ENCODE measurements around the gene FYN. TPM values are rescaled to one million over a fixed set of nuclear protein-coding genes. Genes with fewer than 3 reads are reported as not detected.

FYN gene
- total RNA-seq, 1 experiment from 2014 or later, result 18.5 TPM

DNA sequence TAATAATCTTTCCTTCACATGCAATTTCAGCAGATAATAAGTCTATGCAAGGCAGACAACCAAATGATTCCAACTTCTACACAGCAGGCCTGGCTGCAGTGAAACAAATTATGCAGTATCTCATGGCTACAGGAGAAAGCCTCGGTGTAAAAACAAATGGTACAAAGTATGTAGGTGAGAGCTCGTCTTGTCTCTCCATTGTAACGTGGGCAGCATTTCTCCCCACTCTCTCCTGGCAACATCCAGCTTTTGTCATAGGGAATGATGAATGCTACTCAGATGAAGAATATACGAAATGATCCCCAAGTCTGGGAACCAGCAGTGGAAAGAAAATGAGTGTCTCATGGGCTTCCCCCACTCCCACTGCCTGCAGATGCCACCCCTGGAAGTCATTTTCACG is 32.4 kb downstream of the FYN start (continued):
- TF ChIP-seq, protein P1, sequence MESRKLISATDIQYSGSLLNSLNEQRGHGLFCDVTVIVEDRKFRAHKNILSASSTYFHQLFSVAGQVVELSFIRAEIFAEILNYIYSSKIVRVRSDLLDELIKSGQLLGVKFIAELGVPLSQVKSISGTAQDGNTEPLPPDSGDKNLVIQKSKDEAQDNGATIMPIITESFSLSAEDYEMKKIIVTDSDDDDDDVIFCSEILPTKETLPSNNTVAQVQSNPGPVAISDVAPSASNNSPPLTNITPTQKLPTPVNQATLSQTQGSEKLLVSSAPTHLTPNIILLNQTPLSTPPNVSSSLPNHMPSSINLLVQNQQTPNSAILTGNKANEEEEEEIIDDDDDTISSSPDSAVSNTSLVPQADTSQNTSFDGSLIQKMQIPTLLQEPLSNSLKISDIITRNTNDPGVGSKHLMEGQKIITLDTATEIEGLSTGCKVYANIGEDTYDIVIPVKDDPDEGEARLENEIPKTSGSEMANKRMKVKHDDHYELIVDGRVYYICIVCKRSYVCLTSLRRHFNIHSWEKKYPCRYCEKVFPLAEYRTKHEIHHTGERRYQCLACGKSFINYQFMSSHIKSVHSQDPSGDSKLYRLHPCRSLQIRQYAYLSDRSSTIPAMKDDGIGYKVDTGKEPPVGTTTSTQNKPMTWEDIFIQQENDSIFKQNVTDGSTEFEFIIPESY (IDR thresholded peaks at IDR 0.05; ENCODE audit: extremely low read depth, insufficient replicate concordance, low read length), result no peak
- TF ChIP-seq CEBPB (IDR thresholded peaks at IDR 0.05; ENCODE audit: low read depth) (no peak), JUND (IDR thresholded peaks at IDR 0.05) (no peak), CBX3 (IDR thresholded peaks at IDR 0.05; ENCODE audit: low read depth) (no peak), RAD21 (IDR thresholded peaks at IDR 0.05; ENCODE audit: low read depth) (no peak), POLR2AphosphoS5 (IDR thresholded peaks at IDR 0.05; ENCODE audit: low read depth, low read length) (no peak), SRF (IDR thresholded peaks at IDR 0.05; ENCODE audit: low read depth) (no peak), SP1 (IDR thresholded peaks at IDR 0.05; ENCODE audit: low read depth) (no peak)

DNA sequence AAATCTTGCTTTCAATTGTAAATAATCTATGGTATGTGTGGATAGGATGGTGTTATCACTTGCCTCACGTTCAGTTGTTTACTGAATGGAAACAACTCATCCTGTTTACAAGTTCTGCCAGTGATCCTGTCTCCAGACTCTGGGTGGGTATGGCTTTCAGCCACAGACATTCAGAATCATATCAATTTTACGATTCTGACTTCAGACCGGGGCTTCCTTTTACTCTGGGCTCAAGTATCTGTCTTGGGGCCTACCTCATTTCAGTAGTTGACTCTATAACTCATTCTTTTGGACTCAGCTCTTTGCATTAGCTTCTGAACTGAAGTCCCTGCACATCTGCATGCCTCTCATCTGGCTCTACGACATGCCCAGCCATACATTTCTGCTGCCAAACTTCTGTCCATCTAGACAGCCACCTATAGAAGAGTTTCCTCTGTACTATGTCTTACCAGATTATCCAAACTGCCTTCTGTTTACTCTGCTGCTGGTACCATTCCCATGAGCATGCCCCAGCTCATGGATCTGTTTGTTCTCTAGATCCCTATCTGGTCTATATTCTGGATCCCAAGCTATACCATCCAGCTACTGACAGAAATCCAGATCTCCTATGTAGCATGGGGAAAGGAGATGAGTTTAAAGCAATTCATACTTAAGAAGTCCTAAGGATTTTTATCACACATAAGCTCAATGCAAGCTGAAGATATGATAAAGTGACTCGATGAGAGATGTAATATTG is 34.3 kb downstream of the FYN start:
- intact Hi-C loops (cut with micrococcal nuclease), result no loop called here
- H4K20me1 ChIP-seq (ENCODE audit: insufficient read depth), result no peaks in the 10 kb centered on the region
- no peaks in the 10 kb centered on the region for H3K9me2 ChIP-seq (ENCODE audit: insufficient read depth)
- H3K4me2 ChIP-seq (ENCODE audit: low read length), result no peak overlapping the region
- no peaks in the 10 kb centered on the region for H3K9me3 ChIP-seq (ENCODE audit: control insufficient read depth in 1 of 2, insufficient read depth in 1 of 2, low read depth in 1 of 2, low read length in 2 of 2)
- ChIA-PET POLR2A (no interaction called here), CTCF (no interaction called here), RAD21 (ENCODE audit: low non-redundant PET in 1 of 2, low total read pairs in 2 of 2, uncharacterized antibody in 2 of 2, unreplicated experiment in 2 of 2) (no interaction called here)
- no peaks in the 10 kb centered on the region for H3K4me1 ChIP-seq (ENCODE audit: control insufficient read depth in 1 of 2, insufficient read depth in 2 of 2, low read length in 2 of 2)
- TF ChIP-seq POLR2AphosphoS5 (IDR thresholded peaks at IDR 0.05; ENCODE audit: low read depth, low read length), result no peak
- TF ChIP-seq ZFX (IDR thresholded peaks at IDR 0.05), result no peak
- TF ChIP-seq TCF7L2 (IDR thresholded peaks at IDR 0.05; ENCODE audit: borderline replicate concordance, extremely low read depth, insufficient read depth, insufficient read length), result no peak
- no peak for TF ChIP-seq POLR2A (IDR thresholded peaks at IDR 0.05; ENCODE audit: borderline replicate concordance, extremely low read depth, insufficient read depth, insufficient read length)
- no peak for TF ChIP-seq CBX3 (IDR thresholded peaks at IDR 0.05; ENCODE audit: low read depth)
- no peak for TF ChIP-seq SRF (IDR thresholded peaks at IDR 0.05; ENCODE audit: low read depth)
- no peak for TF ChIP-seq ELF1 (IDR thresholded peaks at IDR 0.05; ENCODE audit: borderline replicate concordance, low read depth)
- TF ChIP-seq, protein P1 (IDR thresholded peaks at IDR 0.05; ENCODE audit: extremely low read depth, insufficient replicate concordance, low read length), result no peak
- no peak for TF ChIP-seq RAD21 (IDR thresholded peaks at IDR 0.05; ENCODE audit: low read depth)
- TF ChIP-seq SP1 (IDR thresholded peaks at IDR 0.05; ENCODE audit: low read depth), result no peak
- TF ChIP-seq EZH2phosphoT487 (IDR thresholded peaks at IDR 0.05; ENCODE audit: borderline replicate concordance), result no peak
- TF ChIP-seq CEBPB (IDR thresholded peaks at IDR 0.05; ENCODE audit: low read depth), result no peak
- TF ChIP-seq, protein P2, sequence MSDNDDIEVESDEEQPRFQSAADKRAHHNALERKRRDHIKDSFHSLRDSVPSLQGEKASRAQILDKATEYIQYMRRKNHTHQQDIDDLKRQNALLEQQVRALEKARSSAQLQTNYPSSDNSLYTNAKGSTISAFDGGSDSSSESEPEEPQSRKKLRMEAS (IDR thresholded peaks at IDR 0.05), result no peak
- TF ChIP-seq YY1 (IDR thresholded peaks at IDR 0.05; ENCODE audit: extremely low read depth, insufficient replicate concordance, low read depth, low read length), result no peak
- TF ChIP-seq EZH2 (IDR thresholded peaks at IDR 0.05), result no peak
- H3K27ac ChIP-seq (ENCODE audit: low read depth, low read length), result no peak overlapping the region
- H3K9ac ChIP-seq (ENCODE audit: low read length), result no peak overlapping the region
- no peak overlapping the region for H2AFZ ChIP-seq (ENCODE audit: low read depth, low read length, poor library complexity, severe bottlenecking)
- H3K79me2 ChIP-seq (ENCODE audit: insufficient read depth, low read length), result no peaks in the 10 kb centered on the region
- H3K36me3 ChIP-seq (ENCODE audit: control insufficient read depth in 1 of 2, insufficient read depth in 2 of 2, low read length in 2 of 2), result no peaks in the 10 kb centered on the region
- no TSS peak for BruUV-seq (replicated peaks)
- no peak overlapping the region for H3K4me3 ChIP-seq (replicated peaks in 1 of 2; ENCODE audit: low read depth in 1 of 2, low read length in 2 of 2)
- H3K27me3 ChIP-seq (ENCODE audit: insufficient read depth, low read length), result no peaks in the 10 kb centered on the region
- no peak for DNase-seq (ENCODE audit: low read depth, low spot score)
- ATAC-seq, result no peak
